Measurements from ENCODE around the gene ACIN1. TPM values are rescaled to one million over a fixed set of nuclear protein-coding genes. Genes with fewer than 3 reads are reported as not detected.

The ACIN1 gene
- total RNA-seq, 2 donors from 2014 or later, result 53.9 to 55.3 TPM

GRCh38 chr14:23118506-23119362, 23.8 kb upstream of the ACIN1 start, which contains the start of gene CEBPE:
Gene CEBPE (minus strand): TSS chr14:23119255. CDS start chr14:23119091, 164 bp downstream.
- H3K9me3 ChIP-seq, result no peaks in the 10 kb centered on the region
- no peak within 1 kb of the TSS for H3K27ac ChIP-seq
- no peaks in the 10 kb centered on the region for H3K27me3 ChIP-seq
- no peaks in the 10 kb centered on the region for H3K36me3 ChIP-seq
- no peak within 1 kb of the TSS for H3K4me3 ChIP-seq
- H3K4me1 ChIP-seq, result peaks cover 0 to 22% of the 10 kb centered on the region in 2 donors
- TF ChIP-seq CTCF (IDR thresholded peaks at IDR 0.05), result no peak
- DNase-seq (ENCODE audit: low spot score), result no peak

DNA sequence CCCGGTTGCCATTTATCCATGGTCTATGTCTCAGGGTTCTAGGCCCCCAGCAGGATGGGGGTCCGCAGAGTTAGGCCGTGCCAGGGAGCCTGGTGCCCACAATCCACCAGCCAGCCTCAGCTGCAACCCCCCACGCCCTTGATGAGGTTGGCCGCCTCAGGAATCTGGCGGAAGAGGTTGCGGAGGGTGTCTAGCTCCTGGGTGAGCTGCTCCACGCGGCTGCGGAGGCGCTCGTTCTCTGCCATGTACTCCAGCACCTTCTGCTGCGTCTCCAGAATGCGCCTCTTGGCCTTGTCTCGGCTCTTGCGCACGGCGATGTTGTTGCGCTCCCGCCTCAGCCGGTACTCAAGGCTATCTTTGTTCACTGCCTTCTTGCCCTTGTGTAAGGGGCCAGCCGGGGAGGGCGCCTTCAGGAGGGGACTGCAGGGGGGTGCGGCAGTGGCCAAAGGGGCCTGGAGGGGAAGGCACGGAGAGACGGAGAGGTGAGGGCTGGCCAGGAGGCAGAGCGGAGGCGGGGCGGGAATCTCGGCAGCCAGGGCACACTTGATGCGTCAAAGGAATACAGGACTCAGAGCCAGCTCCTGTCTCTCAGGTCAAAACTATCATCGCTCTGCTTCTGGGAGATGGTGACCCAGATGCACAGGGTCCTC, 22.6 kb upstream of the ACIN1 start:
- H3K4me1 ChIP-seq, result peaks cover 0 to 26% of the 10 kb centered on the region in 2 donors
- no peaks in the 10 kb centered on the region for H3K36me3 ChIP-seq
- H3K9me3 ChIP-seq, result no peaks in the 10 kb centered on the region
- DNase-seq (ENCODE audit: low spot score), result no peak
- H3K4me3 ChIP-seq, result no peak overlapping the region
- no peak for TF ChIP-seq CTCF (IDR thresholded peaks at IDR 0.05)
- H3K27me3 ChIP-seq, result no peaks in the 10 kb centered on the region
- no peak overlapping the region for H3K27ac ChIP-seq

DNA sequence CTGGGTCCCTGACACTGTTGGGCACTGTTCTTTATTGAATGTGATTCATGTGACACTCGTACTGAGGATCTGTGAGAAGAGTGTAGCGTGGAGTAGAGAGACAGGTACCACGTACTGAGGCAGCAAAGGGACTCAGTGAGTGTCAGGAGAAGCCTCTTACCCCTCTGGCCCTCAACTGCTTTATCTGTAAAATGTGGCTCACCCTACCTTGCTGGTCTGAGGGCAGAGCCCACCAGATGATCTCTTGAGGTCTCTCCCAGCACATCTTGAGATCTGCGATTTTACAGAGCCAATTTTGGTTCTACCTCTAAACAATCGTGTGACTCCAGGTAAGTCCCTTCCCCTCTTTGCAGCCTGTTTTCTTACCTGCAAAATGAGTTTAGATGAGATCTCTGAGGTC, 21.0 kb upstream of the ACIN1 start:
- H3K4me1 ChIP-seq, result peaks cover 0 to 16% of the 10 kb centered on the region in 2 donors
- no peaks in the 10 kb centered on the region for H3K27me3 ChIP-seq
- no peaks in the 10 kb centered on the region for H3K36me3 ChIP-seq

DNA sequence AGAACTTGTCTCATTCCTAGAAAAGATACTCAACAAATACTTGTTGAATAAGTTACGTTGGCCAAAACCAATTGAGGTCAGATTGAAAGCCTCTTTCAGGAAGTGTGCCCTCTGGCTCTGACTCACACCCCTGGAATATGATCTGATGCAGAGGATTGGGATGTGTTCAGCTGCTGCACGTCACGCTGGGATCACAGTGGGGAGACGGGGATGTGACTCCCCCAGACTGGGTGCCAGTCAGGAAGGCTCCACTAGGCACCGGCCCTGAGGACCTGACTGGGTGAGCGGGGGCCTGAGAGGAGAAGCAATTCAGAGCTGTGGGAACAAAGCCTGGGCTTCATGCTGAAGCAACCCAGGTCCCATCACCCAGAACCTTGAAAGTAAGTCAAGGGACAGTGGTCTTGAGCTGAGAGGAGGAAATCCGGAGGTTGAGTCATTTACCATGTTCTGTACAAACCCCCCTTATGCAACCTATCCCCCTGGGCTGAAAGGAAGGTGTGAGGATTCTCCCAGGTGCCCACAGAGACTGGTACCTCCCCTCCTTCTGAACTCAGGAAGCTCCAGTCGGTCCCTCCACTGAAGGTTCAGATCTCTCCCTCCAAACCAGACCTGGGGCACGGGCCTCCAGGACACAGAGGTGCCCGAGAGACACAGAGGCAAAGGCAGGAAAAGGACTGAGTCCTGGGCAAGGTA, 20.2 kb upstream of the ACIN1 start:
- no peak overlapping the region for H3K4me3 ChIP-seq
- no peaks in the 10 kb centered on the region for H3K27me3 ChIP-seq
- no peaks in the 10 kb centered on the region for H3K9me3 ChIP-seq
- H3K4me1 ChIP-seq, result peaks cover 0 to 15% of the 10 kb centered on the region in 2 donors
- no peaks in the 10 kb centered on the region for H3K36me3 ChIP-seq
- TF ChIP-seq CTCF (IDR thresholded peaks at IDR 0.05), result no peak
- DNase-seq (ENCODE audit: low spot score), result peak; percentile 72
- H3K27ac ChIP-seq, result no peak overlapping the region

More for the DNA sequence above, 21.0 kb upstream of the ACIN1 start:
- no peak for DNase-seq (ENCODE audit: low spot score)
- Histone ChIP-seq H3K4me3 (no peak overlapping the region), H3K9me3 (no peaks in the 10 kb centered on the region), H3K27ac (no peak overlapping the region)
- TF ChIP-seq CTCF (IDR thresholded peaks at IDR 0.05), result no peak

- Histone ChIP-seq H3K4me3 (no peak overlapping the region), H3K9me3 (no peaks in the 10 kb centered on the region), H3K36me3 (no peaks in the 10 kb centered on the region), H3K27ac (no peak overlapping the region), H3K27me3 (no peaks in the 10 kb centered on the region), H3K4me1 (peaks cover 0 to 15% of the 10 kb centered on the region in 2 donors)
- no peak for TF ChIP-seq CTCF (IDR thresholded peaks at IDR 0.05)
- DNase-seq (ENCODE audit: low spot score), result no peak
These were observed 19.7 kb upstream of the ACIN1 start for GRCh38 chr14:23114669-23115038.

Data from right atrium auricular region (tissue), 2 donors.